HepG2 (cell line): ENCODE measurements around the gene SOCS7. TPM values are rescaled to one million over a fixed set of nuclear protein-coding genes. Genes with fewer than 3 reads are reported as not detected.

ENCODE experiments used
- ATAC-seq: fragments of 200-7000 bp; cut with Tn5 transposase; 3 replicates; pipeline ENCODE4 v1.9.1; 2020; ENCODE audit warnings: mild to moderate bottlenecking, moderate library complexity
- BruUV-seq: library from RNA; stranded (reverse); fragments of 400-500 nt; replicated peaks from 2 replicates; lab custom pipeline; 2021; lab: Mats Ljungman, UMichigan
- CTCF ChIA-PET: fragments of 300-600 bp; formaldehyde crosslinking; extraction: SDS; loops from one replicate; lab custom pipeline; 2021; ENCODE audit warnings: low total read pairs, inconsistent platforms, low intra/inter-chr PET ratio; lab: Yijun Ruan, JAX
- POLR2A ChIA-PET: fragments of 350-600 bp; sonication (Branson Sonifier 250); formaldehyde crosslinking; loops from one replicate; lab custom pipeline; 2020; ENCODE audit warnings: antibody characterized with exemption, inconsistent platforms; lab: Yijun Ruan, JAX
- DNase-seq: peaks from one replicate; pipeline ENCODE4 v3.0.0-alpha.2; 2015; ENCODE audit warnings: low spot score
- FAIRE-seq: peaks from 3 replicates; lab custom pipeline; 2011; peaks lifted over from hg19 to GRCh38; lab: Jason Lieb, UNC
- H2AFZ ChIP-seq: one replicate; pipeline ENCODE4 v1.6.1; 2011; ENCODE audit warnings: low read length, inconsistent platforms
- H3K27ac ChIP-seq: fragments of 300-600 bp; 3 replicates; pipeline ENCODE4 v1.8.0; 2011; ENCODE audit warnings: mixed run types, mild to moderate bottlenecking, mixed read lengths, low read length, inconsistent platforms; ENCODE audit not compliant: insufficient read depth; ENCODE audit errors: extremely low read length
- H3K27me3 ChIP-seq, 2 experiments: fragments of 200-600 bp in 1 of 2; 2 replicates in 1 of 2; 3 replicates in 1 of 2; pipeline versions ENCODE4 v1.6.0 to v1.8.0; 2011; ENCODE audit warnings: low read length in 2 of 2, mild to moderate bottlenecking in 2 of 2, moderate library complexity in 2 of 2, inconsistent platforms in 1 of 2; ENCODE audit not compliant: insufficient read depth in 2 of 2, control insufficient read depth in 1 of 2
- H3K36me3 ChIP-seq, 2 experiments: fragments of 200-600 bp in 1 of 2; replicated peaks in 1 of 2; 2 replicates in 1 of 2; 3 replicates in 1 of 2; pipeline versions ENCODE4 v1.5.1 to v1.8.0; 2011; ENCODE audit warnings: low read length in 2 of 2, inconsistent platforms in 1 of 2; ENCODE audit not compliant: insufficient read depth in 2 of 2, control insufficient read depth in 1 of 2
- H3K4me1 ChIP-seq: 2 replicates; pipeline ENCODE4 v1.5.1; 2012; ENCODE audit warnings: low read length, inconsistent platforms; ENCODE audit not compliant: insufficient read depth
- H3K4me2 ChIP-seq: 2 replicates; pipeline ENCODE4 v1.6.0; 2011; ENCODE audit warnings: low read depth, low read length, inconsistent platforms
- H3K4me3 ChIP-seq, 3 experiments: fragments of 200-600 bp in 1 of 3; sonication (generic), shearing (Covaris generic) in 1 of 3; replicated peaks in 1 of 3; 2 replicates each; pipeline ENCODE4 v1.5.1; 2011 to 2016; ENCODE audit warnings: low read length in 3 of 3, inconsistent platforms in 2 of 3, low read depth in 2 of 3, mild to moderate bottlenecking in 2 of 3, control low read depth in 1 of 3, mixed read lengths in 1 of 3; ENCODE audit not compliant: insufficient read depth in 1 of 3
- H3K79me2 ChIP-seq: one replicate; pipeline ENCODE4 v1.6.1; 2011; ENCODE audit warnings: low read length, inconsistent platforms; ENCODE audit not compliant: insufficient read depth
- H3K9ac ChIP-seq: 2 replicates; pipeline ENCODE4 v1.6.0; 2011; ENCODE audit warnings: mild to moderate bottlenecking, low read depth, low read length, inconsistent platforms; ENCODE audit not compliant: insufficient read depth
- H3K9me3 ChIP-seq: 2 replicates; pipeline ENCODE4 v1.5.1; 2012; ENCODE audit warnings: mild to moderate bottlenecking, low read length
- H4K20me1 ChIP-seq: 2 replicates; pipeline ENCODE4 v1.6.0; 2011; ENCODE audit warnings: inconsistent platforms, mild to moderate bottlenecking, low read length, moderate library complexity; ENCODE audit not compliant: insufficient read depth
- AHR ChIP-seq: IDR thresholded peaks from 2 replicates; pipeline ENCODE4 v1.6.1; 2018; ENCODE audit warnings: missing genetic modification reagents, missing compliant biosample characterization
- EEA1 ChIP-seq: sonication (generic); formaldehyde crosslinking; IDR thresholded peaks from 2 replicates; pipeline ENCODE4 v1.5.1; 2020; ENCODE audit warnings: mild to moderate bottlenecking, missing genetic modification reagents, borderline replicate concordance
- FOXO4 ChIP-seq: sonication (generic); formaldehyde crosslinking; conservative IDR thresholded peaks from 2 replicates; pipeline ENCODE4 v1.8.1; 2023; ENCODE audit warnings: missing genetic modification reagents
- ISL2 ChIP-seq: sonication (generic); formaldehyde crosslinking; IDR thresholded peaks from 2 replicates; pipeline ENCODE4 v1.5.0; 2020; ENCODE audit warnings: missing genetic modification reagents
- ZNF232 ChIP-seq: sonication (generic); formaldehyde crosslinking; IDR thresholded peaks from 2 replicates; pipeline ENCODE4 v1.4.0; 2020; ENCODE audit warnings: missing genetic modification reagents, borderline replicate concordance
- ZNF33B ChIP-seq: sonication (generic); formaldehyde crosslinking; IDR thresholded peaks from 2 replicates; pipeline ENCODE4 v1.5.1; 2020; ENCODE audit warnings: mild to moderate bottlenecking, missing genetic modification reagents
- ZNF770 ChIP-seq: sonication (generic); formaldehyde crosslinking; IDR thresholded peaks from 2 replicates; pipeline ENCODE4 v1.5.0; 2020; ENCODE audit warnings: mild to moderate bottlenecking, missing genetic modification reagents
- ZNF776 ChIP-seq: sonication (generic); formaldehyde crosslinking; IDR thresholded peaks from 2 replicates; pipeline ENCODE4 v1.4.0; 2020; ENCODE audit warnings: mild to moderate bottlenecking, missing genetic modification reagents
- WGBS: methylation state at CpG from one replicate; pipeline ENCODE4 v1.1.6; 2017; ENCODE audit warnings: low lambda C conversion rate; 5-methylcytosine and 5-hydroxymethylcytosine counted together
- in situ Hi-C: cut with HindIII; loops from 2 replicates; pipeline ENCODE4 v1.10.0; 2017; ENCODE audit warnings: low pct_unique_long_range_greater_than_20kb; ENCODE audit not compliant: extremely low pct_ligation_motif_present
- intact Hi-C: fragments of 100-400 bp; cut with micrococcal nuclease; formaldehyde crosslinking; loops from one replicate; pipeline ENCODE4 v1.10.0; 2022; ENCODE audit not compliant: unreplicated experiment
- polyA plus RNA-seq, 8 experiments: library from polyadenylated mRNA; depleted of rRNA in 3 of 8; stranded (reverse) in 7 of 8; unstranded in 1 of 8; fragments of >200 nt; fragmentation: Illumina TruSeq in 4 of 8; extraction: Trizol in 4 of 8; gene quantifications; 2 replicates each; pipeline versions ENCODE4 v1.2.1 to v1.2.3, GENCODE V29; 2011 to 2016; ENCODE audit warnings: low read depth in 4 of 8, missing spikeins in 1 of 8, mixed read lengths in 1 of 8; ENCODE audit not compliant: insufficient read depth in 1 of 8
- total RNA-seq, 5 experiments: library from RNA; depleted of rRNA; stranded (reverse); fragments of >200 nt; fragmentation: Illumina TruSeq; extraction: Trizol; gene quantifications; 2 replicates each; pipeline ENCODE4 v1.2.3, GENCODE V29; 2016; ENCODE audit warnings: low read depth in 1 of 5
- TF ChIP-seq, protein P1 (sequence below): IDR thresholded peaks from 2 replicates; pipeline ENCODE4 v1.6.1; 2016; ENCODE audit warnings: low read depth, borderline replicate concordance
- TF ChIP-seq, protein P2 (sequence below): sonication (generic); IDR thresholded peaks from 2 replicates; pipeline ENCODE4 v1.6.1; 2016; ENCODE audit warnings: low read depth, borderline replicate concordance

Gene SOCS7
- total and polyA plus RNA-seq, 2 of the 13 experiments (the other 11 are each of a cell fraction or from before 2014, with no cell fraction given): 19.2 to 24.2 TPM

DNA sequence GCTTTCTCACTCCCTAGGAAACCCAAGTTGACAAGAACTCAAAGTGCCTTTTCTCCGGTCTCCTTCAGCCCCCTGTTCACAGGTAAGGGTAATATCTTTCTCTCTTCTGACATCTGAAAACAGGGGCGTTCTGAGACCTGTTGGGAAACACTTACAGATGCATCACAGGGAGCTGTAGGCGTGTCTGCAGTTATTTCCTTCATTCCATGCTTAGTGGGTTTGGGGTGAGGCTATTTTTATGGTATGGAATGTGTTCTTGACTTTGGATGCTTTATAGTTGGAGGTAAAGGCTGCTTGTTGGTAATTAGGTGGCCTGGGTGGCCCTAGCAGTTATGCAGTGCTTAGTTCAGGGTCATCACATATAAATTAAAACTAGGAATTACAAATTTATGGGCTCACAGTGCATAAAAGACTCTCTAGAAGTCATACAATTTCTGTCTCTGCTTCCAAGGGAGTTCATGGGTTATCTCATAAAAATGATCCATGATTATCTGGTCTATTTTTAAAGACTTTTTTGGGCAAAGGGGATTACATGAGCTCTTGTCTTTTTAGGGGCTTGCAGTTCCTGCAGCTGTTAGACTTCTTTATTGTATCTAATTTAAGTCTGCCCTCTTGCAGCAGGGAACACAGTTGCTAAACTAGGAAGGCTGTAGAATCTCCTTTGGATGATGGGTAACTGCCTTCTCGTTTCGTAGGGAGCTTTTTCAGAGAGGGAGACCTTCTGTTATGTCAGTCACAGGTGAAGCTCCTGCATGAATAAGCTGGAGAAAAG is 10.2 kb downstream of the SOCS7 start (continued):
- TF ChIP-seq ISL2 (CRISPR knock-in tag) (no peak), ZNF33B (no peak), FOXO4 (no peak), EEA1 (no peak)
- TF ChIP-seq, all 625 proteins: peak for 0

GRCh38 chr17:38363016-38363415 is 11.4 kb downstream of the SOCS7 start:
- Histone ChIP-seq H3K4me2 (no peak overlapping the region), H3K9ac (no peak overlapping the region), H2AFZ (no peak overlapping the region), H3K4me1 (peaks cover 21% of the 10 kb centered on the region), H3K27ac (no peak overlapping the region), H3K9me3 (no peaks in the 10 kb centered on the region), H3K36me3 (peaks cover 23 to 60% of the 10 kb centered on the region in 2 experiments), H3K4me3 (no peak overlapping the region), H4K20me1 (no peaks in the 10 kb centered on the region), H3K79me2 (peaks cover 35% of the 10 kb centered on the region), H3K27me3 (no peaks in the 10 kb centered on the region)
- TF ChIP-seq, protein P1, sequence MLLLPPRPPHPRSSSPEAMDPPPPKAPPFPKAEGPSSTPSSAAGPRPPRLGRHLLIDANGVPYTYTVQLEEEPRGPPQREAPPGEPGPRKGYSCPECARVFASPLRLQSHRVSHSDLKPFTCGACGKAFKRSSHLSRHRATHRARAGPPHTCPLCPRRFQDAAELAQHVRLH: no peak
- TF ChIP-seq AHR (CRISPR knock-in tag) (no peak), ZNF232 (CRISPR knock-in tag) (no peak), ZNF776 (no peak), ZNF770 (CRISPR knock-in tag) (peak; percentile 78)
- TF ChIP-seq, protein P2, sequence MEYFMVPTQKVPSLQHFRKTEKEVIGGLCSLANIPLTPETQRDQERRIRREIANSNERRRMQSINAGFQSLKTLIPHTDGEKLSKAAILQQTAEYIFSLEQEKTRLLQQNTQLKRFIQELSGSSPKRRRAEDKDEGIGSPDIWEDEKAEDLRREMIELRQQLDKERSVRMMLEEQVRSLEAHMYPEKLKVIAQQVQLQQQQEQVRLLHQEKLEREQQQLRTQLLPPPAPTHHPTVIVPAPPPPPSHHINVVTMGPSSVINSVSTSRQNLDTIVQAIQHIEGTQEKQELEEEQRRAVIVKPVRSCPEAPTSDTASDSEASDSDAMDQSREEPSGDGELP: no peak
- WGBS: 97% methylated on average over 5 of the region's 5 CpGs
- CTCF ChIA-PET: no interaction called here
- POLR2A ChIA-PET: interaction anchor here (1.0 kb wide), 1 partner anchor 11 kb away, joined by 3 read pairs; the partner anchor contains the start of gene SOCS7
- intact Hi-C loops (no loop called here), in situ Hi-C loops (no loop called here)
- no TSS peak for BruUV-seq
- FAIRE-seq: no peak
- no peak for ATAC-seq
- no peak for DNase-seq
